Measurements from ENCODE around the gene KMO. TPM values are rescaled to one million over a fixed set of nuclear protein-coding genes. Genes with fewer than 3 reads are reported as not detected.

The KMO gene
- total RNA-seq: under 1 TPM in 4 of 6 donors, not detected in 2; 0.09 to 0.89 (median 0.52) TPM
- polyA plus RNA-seq: under 1 TPM; 0.04 to 0.26 TPM

- Histone ChIP-seq H3K9me3 (no peaks in the 10 kb centered on the region), H3K4me3 (peak within 1 kb of the TSS; percentile 6 to 47 (median 26)), H3K27me3 (no peaks in the 10 kb centered on the region), H3K4me1 (no peaks in the 10 kb centered on the region), H3K36me3 (no peaks in the 10 kb centered on the region), H3K27ac (peak within 1 kb of the TSS in 2 of 4 donors; percentile 10 to 67)
- DNase-seq (no peak), FAIRE-seq (no peak), ATAC-seq (peak; percentile 42 to 78 (median 64))
- 0 to 1% methylated on average over 1 of the region's 1 CpG for WGBS, 2 donors
- intact Hi-C loops (cut with DNase I): loop anchor here in 1 of 3 donors (10.0 kb wide), 1 partner anchor 93 kb away; no protein-coding TSS in a partner anchor
- TF ChIP-seq CTCF (IDR thresholded peaks at IDR 0.05): no peak
Observed at GRCh38 chr1:241532162-241532531, at the start of gene KMO. Gene KMO (plus strand): TSS chr1:241532378. CDS start chr1:241532445, 67 bp downstream.

- Histone ChIP-seq H3K4me3 (no peak overlapping the region), H3K9me3 (no peaks in the 10 kb centered on the region), H3K4me1 (no peaks in the 10 kb centered on the region), H3K27ac (no peak overlapping the region), H3K27me3 (no peaks in the 10 kb centered on the region), H3K36me3 (no peaks in the 10 kb centered on the region)
- intact Hi-C loops (cut with DNase I): no loop called here
- ATAC-seq: no peak
- WGBS, 2 donors: 6% methylated on average over 1 of the region's 1 CpG
- TF ChIP-seq CTCF (IDR thresholded peaks at IDR 0.05): no peak
- no peak for DNase-seq
- FAIRE-seq: no peak
Observed at GRCh38 chr1:241482761-241483250, 49.4 kb upstream of the KMO start.

- no peak for ATAC-seq
- intact Hi-C loops (cut with DNase I): no loop called here
- no peak for FAIRE-seq
Observed at GRCh38 chr1:241485145-241485544, 47.0 kb upstream of the KMO start.

GRCh38 chr1:241485554-241485992 lies 46.6 kb upstream of the KMO start:
- FAIRE-seq (no peak), ATAC-seq (no peak), DNase-seq (no peak)
- Histone ChIP-seq H3K36me3 (no peaks in the 10 kb centered on the region), H3K27me3 (no peaks in the 10 kb centered on the region), H3K4me3 (no peak overlapping the region), H3K9me3 (no peaks in the 10 kb centered on the region), H3K27ac (no peak overlapping the region), H3K4me1 (no peaks in the 10 kb centered on the region)
- TF ChIP-seq CTCF (IDR thresholded peaks at IDR 0.05): peak in 1 of 4 donors; percentile 16
- intact Hi-C loops (cut with DNase I): no loop called here
- WGBS, 2 donors: 67 to 82% methylated on average over 4 of the region's 4 CpGs

More at GRCh38 chr1:241485145-241485544, 47.0 kb upstream of the KMO start:
- H3K9me3 ChIP-seq: no peaks in the 10 kb centered on the region
- H3K4me3 ChIP-seq: no peak overlapping the region
- TF ChIP-seq CTCF (IDR thresholded peaks at IDR 0.05): no peak
- no peaks in the 10 kb centered on the region for H3K36me3 ChIP-seq
- no peak overlapping the region for H3K27ac ChIP-seq
- no peaks in the 10 kb centered on the region for H3K4me1 ChIP-seq
- no peaks in the 10 kb centered on the region for H3K27me3 ChIP-seq
- WGBS, 2 donors: 88 to 92% methylated on average over 3 of the region's 3 CpGs
- DNase-seq: no peak

GRCh38 chr1:241488739-241489138 lies 43.4 kb upstream of the KMO start:
- ATAC-seq (no peak), DNase-seq (no peak), FAIRE-seq (no peak)
- no peaks in the 10 kb centered on the region for H3K27me3 ChIP-seq
- intact Hi-C loops (cut with DNase I): no loop called here
- no peaks in the 10 kb centered on the region for H3K36me3 ChIP-seq
- H3K4me1 ChIP-seq: no peaks in the 10 kb centered on the region
- H3K9me3 ChIP-seq: no peaks in the 10 kb centered on the region
- H3K27ac ChIP-seq: no peak overlapping the region
- no peak overlapping the region for H3K4me3 ChIP-seq
- WGBS, 2 donors: 91 to 96% methylated on average over 1 of the region's 1 CpG
- no peak for TF ChIP-seq CTCF (IDR thresholded peaks at IDR 0.05)

Data from pancreas (tissue), 10 donors.